Mesothelial cell of epicardium (in vitro differentiated cells): Measurements from ENCODE around the gene AKAP13. TPM values are rescaled to one million over a fixed set of nuclear protein-coding genes. Genes with fewer than 3 reads are reported as not detected.

Experiments used
- DNase-seq, 2 experiments: peaks; one replicate each; pipeline ENCODE4 v3.0.0; 2021; ENCODE audit warnings: low spot score in 2 of 2; ENCODE audit not compliant: unreplicated experiment in 2 of 2
- H3K27ac Mint-ChIP-seq: 2 replicates; pipeline ENCODE4 v1.8.0; 2021; ENCODE audit warnings: mixed read lengths
- H3K27me3 Mint-ChIP-seq: 2 replicates; pipeline ENCODE4 v1.8.0; 2021; ENCODE audit warnings: low read depth, mixed read lengths
- H3K36me3 Mint-ChIP-seq: 2 replicates; pipeline ENCODE4 v1.8.0; 2021; ENCODE audit warnings: mixed read lengths
- H3K4me1 Mint-ChIP-seq: 2 replicates; pipeline ENCODE4 v1.8.0; 2021; ENCODE audit warnings: mixed read lengths
- H3K4me3 Mint-ChIP-seq: 2 replicates; pipeline ENCODE4 v1.8.0; 2021; ENCODE audit warnings: mild to moderate bottlenecking, moderate library complexity, mixed read lengths
- H3K9me3 Mint-ChIP-seq: 2 replicates; pipeline ENCODE4 v1.8.0; 2021; ENCODE audit warnings: mixed read lengths
- CTCF ChIP-seq: fragments of 200-600 bp; sonication (generic); IDR thresholded peaks from one replicate; pipeline ENCODE4 v1.5.0; 2021; ENCODE audit warnings: antibody characterized with exemption; ENCODE audit not compliant: unreplicated experiment
- total RNA-seq: library from RNA; stranded (reverse); gene quantifications from 3 replicates; pipeline ENCODE4 v1.2.1, GENCODE V29; 2021

Gene AKAP13
- total RNA-seq, 1 donor from 2014 or later = 109 TPM

- Mint-ChIP-seq H3K27me3 (no peaks in the 10 kb centered on the region), H3K4me3 (no peak overlapping the region), H3K9me3 (peaks cover 31% of the 10 kb centered on the region), H3K27ac (no peak overlapping the region), H3K36me3 (peaks cover 30% of the 10 kb centered on the region), H3K4me1 (peaks cover 6% of the 10 kb centered on the region)
- TF ChIP-seq CTCF = no peak
- no peak for DNase-seq
Observed at GRCh38 chr15:85454403-85454802, 74.0 kb downstream of the AKAP13 start.

GRCh38 chr15:85455891-85456290 lies 75.5 kb downstream of the AKAP13 start:
- H3K4me3 Mint-ChIP-seq = no peak overlapping the region
- H3K36me3 Mint-ChIP-seq = peaks cover 16% of the 10 kb centered on the region
- H3K4me1 Mint-ChIP-seq = peaks cover 18% of the 10 kb centered on the region
- peaks cover 16% of the 10 kb centered on the region for H3K9me3 Mint-ChIP-seq
- TF ChIP-seq CTCF = no peak
- H3K27me3 Mint-ChIP-seq = no peaks in the 10 kb centered on the region
- H3K27ac Mint-ChIP-seq = peak overlapping the region; percentile 53
- DNase-seq = no peak

GRCh38 chr15:85456798-85457197 lies 76.4 kb downstream of the AKAP13 start:
- no peak overlapping the region for H3K27ac Mint-ChIP-seq

GRCh38 chr15:85457392-85457968 lies 77.1 kb downstream of the AKAP13 start:
- no peak overlapping the region for H3K4me3 Mint-ChIP-seq
- no peak overlapping the region for H3K27ac Mint-ChIP-seq
- peaks cover 22% of the 10 kb centered on the region for H3K4me1 Mint-ChIP-seq
- H3K27me3 Mint-ChIP-seq = no peaks in the 10 kb centered on the region
- H3K36me3 Mint-ChIP-seq = peaks cover 6% of the 10 kb centered on the region
- no peak for DNase-seq
- no peak for TF ChIP-seq CTCF
- peaks cover under 1% of the 10 kb centered on the region for H3K9me3 Mint-ChIP-seq

More at GRCh38 chr15:85456798-85457197, 76.4 kb downstream of the AKAP13 start:
- no peak for TF ChIP-seq CTCF
- Mint-ChIP-seq H3K36me3 (peaks cover 8% of the 10 kb centered on the region), H3K4me1 (peaks cover 22% of the 10 kb centered on the region), H3K4me3 (no peak overlapping the region), H3K27me3 (no peaks in the 10 kb centered on the region), H3K9me3 (peaks cover 7% of the 10 kb centered on the region)
- no peak for DNase-seq

- no peaks in the 10 kb centered on the region for H3K9me3 Mint-ChIP-seq
- no peak overlapping the region for H3K4me3 Mint-ChIP-seq
- H3K36me3 Mint-ChIP-seq = peaks cover 5% of the 10 kb centered on the region
- H3K27ac Mint-ChIP-seq = peak overlapping the region; percentile 3
- H3K27me3 Mint-ChIP-seq = no peaks in the 10 kb centered on the region
- peaks cover 31% of the 10 kb centered on the region for H3K4me1 Mint-ChIP-seq
- DNase-seq = no peak
- no peak for TF ChIP-seq CTCF
Observed at GRCh38 chr15:85458764-85459163, 78.4 kb downstream of the AKAP13 start.

GRCh38 chr15:85462029-85462428 lies 81.6 kb downstream of the AKAP13 start:
- TF ChIP-seq CTCF = no peak
- H3K27me3 Mint-ChIP-seq = no peaks in the 10 kb centered on the region
- H3K4me3 Mint-ChIP-seq = no peak overlapping the region
- peaks cover 33% of the 10 kb centered on the region for H3K4me1 Mint-ChIP-seq
- H3K27ac Mint-ChIP-seq = no peak overlapping the region
- peaks cover 5% of the 10 kb centered on the region for H3K36me3 Mint-ChIP-seq
- no peak for DNase-seq
- no peaks in the 10 kb centered on the region for H3K9me3 Mint-ChIP-seq
